A549 treated with dexamethasone at 1 μM for 4 hours (cell line): ENCODE data around the gene PPFIA1. TPM values are rescaled to one million over a fixed set of nuclear protein-coding genes. Genes with fewer than 3 reads are reported as not detected.

ENCODE experiments used
- total RNA-seq: library from RNA; stranded (reverse); fragments of 200-300 nt; extraction: Qiagen RNA extraction; gene quantifications from 5 replicates; pipeline ENCODE4 v1.2.3, GENCODE V29; 2022

Gene PPFIA1
- total RNA-seq, result 21.3 to 33.2 TPM (median 31.6 TPM) in 5 replicates

DNA sequence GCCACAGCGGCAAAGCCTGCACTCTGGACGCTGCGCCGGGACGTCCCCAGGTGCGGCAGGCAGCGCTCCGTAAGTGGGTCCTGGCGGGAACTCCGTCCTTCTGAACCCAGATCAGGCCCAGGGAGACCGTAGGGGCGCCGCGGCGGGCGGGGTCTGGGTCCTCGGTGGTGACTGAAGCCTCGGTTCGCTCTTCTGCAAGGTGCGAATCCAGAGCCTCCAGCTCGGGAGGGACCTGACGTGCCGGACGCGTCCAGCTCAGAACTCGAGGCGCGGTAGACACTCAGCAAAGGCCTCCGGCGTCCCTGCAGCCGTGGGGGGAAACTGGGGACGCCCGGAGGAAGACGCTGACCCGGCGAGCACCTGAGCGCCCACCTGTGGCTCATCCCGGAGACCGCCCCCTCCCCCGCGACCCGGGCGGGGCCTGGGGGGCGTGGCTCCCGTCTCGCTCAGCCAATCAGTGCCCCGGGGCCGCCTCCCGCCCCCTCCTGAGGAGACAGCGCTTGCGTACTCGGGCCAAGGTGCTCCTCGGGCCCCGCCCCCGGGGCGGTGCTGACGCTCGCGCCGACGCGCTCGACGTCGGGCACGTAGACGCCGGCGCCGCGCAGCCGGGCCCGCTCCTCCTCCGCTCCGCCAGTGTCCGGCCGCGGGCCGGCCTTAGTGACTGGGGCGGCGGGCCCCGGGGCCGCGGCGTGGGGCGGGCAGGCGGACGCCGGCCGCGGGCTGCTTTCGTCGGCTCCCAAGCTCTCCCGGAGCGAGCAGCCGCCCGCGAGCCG is at the start of gene PPFIA1:
Gene PPFIA1, plus strand, starts transcription at position 587 of the 773 bp plus-strand sequence. CDS start 1,483 bp downstream, outside the sequence.

DNA sequence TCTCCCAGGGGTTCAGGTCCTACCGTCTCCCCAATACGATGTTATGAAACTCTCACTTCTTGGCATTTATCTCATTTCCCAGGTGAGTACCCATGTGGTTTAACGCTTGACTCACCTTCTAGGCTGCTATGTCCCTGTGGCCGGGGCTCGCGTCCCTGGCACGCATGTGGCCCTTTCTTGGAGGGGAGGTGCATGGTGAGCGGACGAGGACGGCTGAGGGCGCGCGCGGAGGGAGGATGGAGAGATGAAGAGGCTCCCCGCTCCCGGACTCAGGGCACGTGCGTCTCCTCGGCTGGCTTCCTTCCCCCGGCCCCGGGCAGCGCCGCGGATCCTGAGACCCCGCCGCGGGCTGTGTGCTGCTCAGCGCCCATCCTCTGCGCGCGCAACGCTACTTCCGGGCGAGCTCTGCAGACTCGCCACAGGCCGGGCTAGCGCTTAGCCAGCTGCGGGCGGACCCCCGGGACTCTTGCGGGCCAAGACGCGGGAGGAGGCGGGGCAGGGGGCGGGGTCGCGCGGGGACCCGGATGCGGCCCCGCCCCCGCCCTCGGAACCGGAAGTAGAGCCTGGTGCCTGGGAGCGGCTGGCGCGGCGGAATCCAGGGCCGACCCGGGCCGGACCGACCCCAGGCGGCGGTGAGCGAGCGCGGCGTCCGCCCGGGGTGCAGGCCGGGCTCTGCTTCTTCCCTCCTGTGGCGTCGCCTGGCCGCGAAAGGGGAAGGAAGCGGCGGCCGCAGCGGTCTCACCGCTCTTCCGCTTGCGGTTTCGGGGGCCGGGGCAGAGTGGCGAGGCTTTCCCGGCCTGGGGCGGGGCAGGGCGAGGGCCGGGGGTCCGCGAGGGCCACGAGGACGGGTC is 127.7 kb downstream of the PPFIA1 start, which contains the start of gene CTTN:
Gene CTTN, plus strand, starts transcription at position 547 of the 851 bp plus-strand sequence. CDS start 8,769 bp downstream, outside the sequence.

Other genes starting within 250 kb of the PPFIA1 start
- gene ANO1, start 192.4 kb upstream of the PPFIA1 start, total RNA-seq, result 2.6 to 4.4 TPM (median 3.9 TPM) in 5 replicates
- gene FADD, start 67.4 kb upstream of the PPFIA1 start, total RNA-seq, result 55.6 to 65.3 TPM (median 63.7 TPM) in 5 replicates
- gene CTTN, start 127.8 kb downstream of the PPFIA1 start, total RNA-seq, result 192 to 231 TPM (median 212 TPM) in 5 replicates